Heart left ventricle (tissue), 13 donors: Measurements from ENCODE around the gene PSMB8.
A peak's percentile ranks its signal among the peaks of the same experiment; 100 is the strongest.

ENCODE experiments used
- CTCF ChIP-seq, 12 donors: fragments of 200-600 bp; sonication (generic) in 4 of 12; IDR thresholded peaks; one replicate each; pipeline versions ENCODE4 v1.5.0 to v1.8.0; 2018 to 2022; ENCODE audit warnings: antibody characterized with exemption in 12 of 12, mild to moderate bottlenecking in 5 of 12
- POLR2A ChIP-seq, 2 donors: fragments of 450-650 bp; IDR thresholded peaks; one replicate each; pipeline ENCODE4 v1.6.1; 2017; ENCODE audit warnings: antibody characterized with exemption in 2 of 2, mild to moderate bottlenecking in 2 of 2, moderate library complexity in 2 of 2
- donor health status: ischemic (EF 13 %, LVEDD 7.1; RV severe dilation, severe dysfunction).
- donor health status: DM: no; HTN: yes; CAD: no.
- donor health status: DM: no; HTN: no; CAD: no.
- donor health status: ischemic (EF 25% LVEDD 6.9; RV normal size, moderate dysfunction).
- donor health status: ischemic (EF 25% LVEDD 5.7; RV mildly dilated, moderate dysfunction).
- donor health status: ischemic (EF 35%, LVEDD 5.7; RV mildly dilated, moderate dysfunction).
- donor health status: nonischemic (EF 11% LVEDD 7.7; RV severe dilation, severe dysfunction).
- donor health status: DM: yes; HTN: yes; CAD: no.
- donor health status: PGD.
- donor health status: ischemic (EF 29% LVEDD 5.4; RV normal size, mild dysfunction).
- donor health status: nonischemic (EF 23%, LVEDD 6.1; RV moderate dilation, normal function).

- TF ChIP-seq CTCF (IDR thresholded peaks at IDR 0.05) (peak; percentile 59 to 92 (median 86)), POLR2A (IDR thresholded peaks at IDR 0.05) (peak; percentile 63 to 93)
Measured at GRCh38 chr6:32853541-32854375, 9.9 kb upstream of the PSMB8 start, which contains the start of the genes PSMB9 and TAP1.
